GM18505 (cell line): ENCODE measurements around the gene FEZF2.

ENCODE experiments used
- ATAC-seq: cut with Tn5 transposase; IDR thresholded peaks from one replicate; pipeline ENCODE4 v1.9.1; 2021; ENCODE audit not compliant: unreplicated experiment
- POLR2A ChIP-seq: IDR thresholded peaks from 4 replicates; pipeline ENCODE4 v1.6.1; 2011; ENCODE audit warnings: borderline replicate concordance; ENCODE audit not compliant: insufficient read depth, insufficient read length; ENCODE audit errors: extremely low read depth

Gene FEZF2

DNA sequence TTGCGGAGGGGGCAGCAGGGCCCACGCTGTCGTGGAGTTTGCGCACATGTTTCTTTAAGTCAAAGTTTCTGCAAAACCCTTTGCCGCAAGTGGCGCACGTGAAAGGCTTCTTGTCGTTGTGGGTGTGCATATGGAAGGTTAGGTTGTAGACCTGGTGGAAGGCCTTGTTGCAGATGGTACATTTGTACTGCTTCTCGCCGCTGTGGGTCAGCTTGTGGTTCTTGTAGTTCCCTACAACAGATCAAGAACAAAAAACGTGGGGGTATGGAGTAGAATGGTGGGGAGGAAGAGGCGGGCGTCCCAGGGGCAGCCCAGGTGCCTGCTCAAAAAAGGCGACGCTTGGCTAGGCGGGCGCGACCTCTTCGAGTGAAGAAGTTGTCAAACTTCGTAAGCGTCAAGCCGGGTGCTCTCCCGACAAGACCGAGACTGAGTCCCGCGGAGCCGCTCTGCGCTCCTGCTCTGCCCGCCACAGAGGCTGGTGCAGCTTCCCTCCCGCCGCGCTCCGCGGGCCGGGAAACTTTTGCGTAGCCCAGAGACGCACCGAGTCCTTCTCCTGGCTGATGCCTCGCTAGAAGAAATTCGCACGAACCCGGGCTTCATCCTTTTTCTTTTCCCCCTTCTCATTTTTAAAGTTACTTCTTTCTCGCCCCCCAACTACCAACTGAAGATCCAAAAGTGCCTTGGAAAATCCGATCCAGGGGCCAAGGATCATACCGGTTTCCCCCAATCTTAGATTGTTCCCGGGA lies 3.1 kb downstream of the FEZF2 start:
- no peak for TF ChIP-seq POLR2A
- no peak for ATAC-seq

DNA sequence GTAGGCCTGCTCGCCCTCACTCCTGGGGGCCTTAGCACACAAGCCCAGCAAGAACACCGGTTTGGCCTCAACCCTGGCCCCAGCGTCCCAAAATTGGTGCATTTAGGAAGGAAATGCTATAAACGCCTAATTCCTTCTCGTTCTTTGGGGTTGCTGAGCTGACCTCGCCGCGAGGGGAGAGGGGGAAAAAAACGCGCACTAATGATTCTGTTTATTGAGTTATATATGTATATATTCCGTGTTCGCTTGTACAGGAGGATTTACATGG lies 3.9 kb downstream of the FEZF2 start:
- no peak for TF ChIP-seq POLR2A
- no peak for ATAC-seq

DNA sequence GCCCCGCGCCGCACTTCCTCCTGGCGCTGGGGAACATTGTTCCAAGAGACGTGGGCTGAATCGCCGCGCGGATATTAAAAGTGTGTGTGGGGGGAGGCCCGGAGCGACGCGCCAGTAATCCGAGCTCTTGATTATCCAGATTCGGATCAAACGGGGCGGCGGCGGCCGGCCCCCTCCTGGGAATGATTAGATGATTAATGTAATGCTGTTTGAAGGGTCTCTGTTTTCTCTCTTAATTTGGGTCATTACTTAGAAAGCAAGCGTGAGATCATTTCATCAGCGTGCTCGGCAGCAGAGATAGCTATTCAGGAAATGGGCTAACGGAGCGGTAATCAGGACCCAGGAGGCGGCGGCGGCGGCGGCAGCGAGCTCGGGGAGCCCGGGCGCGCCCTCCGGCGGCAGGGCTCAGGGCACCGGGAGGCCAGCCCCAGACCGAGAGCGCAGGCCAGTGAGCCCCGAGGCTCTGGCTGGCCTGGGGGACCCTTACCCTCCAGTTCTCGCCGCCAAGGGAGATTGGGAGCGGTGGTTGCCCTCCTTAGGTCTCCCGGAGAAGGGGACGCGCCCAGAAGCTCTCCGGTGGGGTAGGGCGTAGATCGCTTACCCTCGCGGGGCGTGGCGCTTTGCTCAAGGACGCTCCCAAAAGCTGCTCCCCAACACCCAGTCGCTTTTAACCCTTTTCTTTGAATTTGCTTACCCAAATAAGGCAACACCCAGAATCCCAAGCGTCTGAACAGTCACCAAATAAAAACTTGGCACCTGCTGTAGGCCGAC lies 4.5 kb downstream of the FEZF2 start:
- ATAC-seq: no peak
- no peak for TF ChIP-seq POLR2A

DNA sequence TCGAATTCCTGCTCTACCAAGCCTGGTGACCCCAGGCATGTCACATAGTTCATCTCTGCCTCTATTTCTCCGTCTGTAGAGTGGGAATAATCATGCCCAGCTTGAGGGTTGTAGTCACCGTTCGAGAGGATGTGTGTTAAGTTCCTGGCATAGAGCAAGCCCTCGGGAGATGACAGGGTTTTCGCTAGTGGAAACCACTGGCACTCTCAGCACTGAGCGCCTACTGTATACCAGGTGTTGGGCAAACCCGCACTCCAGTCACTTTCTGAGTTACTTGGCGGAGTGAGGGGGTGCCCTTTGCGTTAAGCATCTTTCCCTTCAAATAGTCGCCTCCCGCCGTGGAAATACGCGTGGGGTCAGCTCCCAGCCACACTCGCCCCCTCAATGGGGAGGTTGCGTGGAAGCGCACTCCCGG lies 5.1 kb downstream of the FEZF2 start:
- TF ChIP-seq POLR2A: no peak
- ATAC-seq: no peak

DNA sequence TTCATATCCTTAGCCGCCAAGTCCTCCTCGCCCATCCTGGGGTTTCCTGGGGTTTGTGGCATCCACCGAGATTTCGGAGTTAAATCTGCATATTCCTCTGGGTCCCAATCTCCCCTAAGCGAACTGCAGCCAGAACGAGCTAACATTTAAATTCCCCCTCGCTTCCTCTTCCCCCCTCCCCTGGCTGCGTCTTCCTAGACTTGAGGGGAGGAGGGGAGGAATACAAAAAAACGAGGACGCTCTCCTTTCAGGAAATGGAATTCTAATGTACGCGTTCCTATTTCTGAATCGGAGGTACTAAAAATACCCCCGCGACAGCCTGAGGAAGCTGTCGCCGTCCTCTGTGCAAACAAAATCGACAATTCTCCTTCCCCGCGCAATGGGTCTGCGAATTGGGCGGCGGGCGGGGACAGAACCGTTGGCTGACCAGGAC lies 5.6 kb downstream of the FEZF2 start:
- ATAC-seq: no peak
- TF ChIP-seq POLR2A: no peak

DNA sequence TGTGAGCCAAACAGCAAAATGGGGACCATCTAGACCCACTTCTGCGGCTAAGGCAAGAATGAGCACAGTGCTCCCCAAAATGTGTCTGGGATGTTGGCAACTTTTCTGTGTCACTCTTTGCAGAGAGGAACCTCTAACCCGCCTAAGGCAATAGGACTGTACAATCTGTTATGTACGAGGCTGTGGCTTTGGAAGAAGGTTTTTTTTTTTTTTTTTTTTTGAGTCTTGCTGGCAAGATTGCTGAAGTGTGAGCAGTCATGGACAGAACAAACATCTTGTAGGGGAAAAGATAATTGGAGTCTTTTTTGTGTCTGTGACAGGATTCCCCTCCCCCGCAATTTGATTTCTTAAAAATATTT lies 7.2 kb downstream of the FEZF2 start:
- no peak for TF ChIP-seq POLR2A
- ATAC-seq: no peak

DNA sequence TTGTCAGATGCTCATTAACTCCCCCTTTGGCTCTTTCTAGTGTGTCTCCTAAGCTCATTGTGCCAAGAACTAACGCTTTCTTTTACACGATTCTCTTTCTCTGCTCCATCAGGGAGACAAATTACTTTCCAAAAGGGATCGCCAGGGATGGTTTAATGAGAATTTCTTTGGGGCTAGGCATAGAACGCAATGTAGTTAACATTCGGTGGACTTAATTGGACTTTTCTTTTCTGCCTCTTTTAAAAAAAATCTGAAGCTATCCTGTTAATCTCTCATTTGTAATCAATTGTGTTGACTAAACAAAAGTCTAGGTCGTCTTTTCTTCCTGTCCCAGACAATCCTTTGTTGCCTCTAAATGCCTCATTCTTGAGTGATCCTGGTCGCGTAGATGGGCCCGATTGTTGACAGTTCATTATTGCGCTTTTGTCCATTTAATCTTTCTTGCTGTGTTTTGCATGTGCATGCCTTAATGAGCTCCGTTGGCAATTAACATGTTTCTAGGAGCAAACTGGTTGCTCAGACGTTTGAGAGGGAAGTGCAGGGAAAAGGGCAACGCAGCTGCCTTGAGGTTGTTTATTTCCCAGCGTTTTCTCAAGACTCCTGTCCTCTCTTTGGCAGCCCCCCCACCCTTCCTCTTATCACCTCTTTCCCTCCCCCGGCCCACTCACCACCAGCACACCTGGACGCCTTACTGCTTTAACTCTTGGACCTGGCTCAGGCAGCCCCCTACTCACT lies 7.8 kb downstream of the FEZF2 start:
- ATAC-seq: no peak
- no peak for TF ChIP-seq POLR2A

DNA sequence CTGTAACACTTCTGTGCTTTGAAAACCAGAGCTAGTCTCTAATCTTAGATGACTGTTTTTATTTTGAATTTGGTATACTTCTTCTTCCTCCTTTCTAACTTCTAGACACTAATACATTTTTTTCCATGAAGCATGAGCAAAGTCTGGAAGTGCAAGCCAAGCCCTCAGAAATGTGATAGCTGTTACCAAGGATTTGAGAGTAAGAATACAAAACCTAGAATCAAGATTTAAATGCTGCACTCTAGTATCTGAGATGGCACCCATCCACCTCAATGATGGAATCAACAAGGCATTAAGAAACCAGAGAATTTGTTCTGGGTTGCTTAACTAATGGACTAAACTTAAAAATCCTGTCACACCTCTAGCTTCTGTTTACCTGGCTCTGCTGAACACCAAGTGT lies 9.2 kb downstream of the FEZF2 start:
- no peak for ATAC-seq
- no peak for TF ChIP-seq POLR2A

DNA sequence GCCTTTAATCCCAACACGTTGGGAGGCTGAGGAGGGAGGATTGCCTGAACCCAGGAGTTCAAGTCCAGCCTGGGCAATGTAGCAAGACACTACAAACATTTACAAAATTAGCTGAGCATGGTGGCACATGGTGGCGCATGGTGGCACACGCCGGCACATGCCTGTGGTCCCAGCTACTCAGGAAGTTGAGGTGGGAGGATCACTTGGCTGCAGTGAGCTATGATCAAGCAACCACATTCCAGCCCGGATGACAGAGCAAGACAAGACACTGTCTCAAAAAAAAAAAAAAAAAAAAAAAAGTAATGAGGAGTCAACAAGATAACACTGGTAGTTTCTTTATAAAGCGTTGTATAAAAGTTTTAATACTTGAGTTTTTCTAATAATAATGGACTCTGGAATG lies 10.1 kb downstream of the FEZF2 start:
- ATAC-seq: no peak
- no peak for TF ChIP-seq POLR2A

DNA sequence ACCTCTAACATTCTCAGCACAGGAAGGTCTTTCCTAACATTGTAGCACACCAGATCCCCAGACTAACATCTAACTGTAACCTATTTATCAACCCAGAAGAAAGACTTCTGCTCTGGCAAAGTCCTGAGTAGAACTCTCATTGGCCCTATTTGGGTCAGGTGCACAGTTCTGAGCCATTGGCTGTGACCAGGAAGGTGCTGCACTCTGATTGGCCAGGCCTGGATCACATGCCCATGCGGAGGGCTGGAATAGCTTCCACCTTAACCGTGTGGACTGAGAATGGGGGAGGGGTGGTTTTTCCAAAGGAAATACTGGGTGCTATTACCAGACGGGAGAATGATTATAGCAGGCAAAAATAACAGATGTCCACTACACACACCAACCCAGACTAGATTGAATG lies 11.5 kb downstream of the FEZF2 start:
- ATAC-seq: peak; percentile 23
- TF ChIP-seq POLR2A: no peak

DNA sequence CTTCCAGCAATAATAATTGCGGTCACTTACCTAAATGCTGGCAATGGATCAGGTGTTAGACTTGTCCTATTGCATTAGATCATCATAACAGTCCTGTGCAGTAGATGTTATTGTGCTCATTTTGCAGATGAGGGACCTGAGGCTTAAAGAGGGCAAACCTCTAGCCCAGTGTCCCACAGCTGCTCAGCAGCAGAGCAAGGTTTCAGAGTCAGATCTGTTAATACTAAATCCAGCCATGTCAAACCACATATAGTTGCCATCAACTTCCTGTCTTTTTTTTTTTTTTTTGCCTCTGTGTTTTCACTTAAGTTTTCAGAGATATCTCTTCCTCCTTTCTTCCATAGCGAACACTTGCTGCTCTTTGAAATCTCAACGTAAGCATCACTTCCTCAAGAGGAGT lies 12.1 kb downstream of the FEZF2 start:
- TF ChIP-seq POLR2A: no peak
- peak; percentile 88 for ATAC-seq

DNA sequence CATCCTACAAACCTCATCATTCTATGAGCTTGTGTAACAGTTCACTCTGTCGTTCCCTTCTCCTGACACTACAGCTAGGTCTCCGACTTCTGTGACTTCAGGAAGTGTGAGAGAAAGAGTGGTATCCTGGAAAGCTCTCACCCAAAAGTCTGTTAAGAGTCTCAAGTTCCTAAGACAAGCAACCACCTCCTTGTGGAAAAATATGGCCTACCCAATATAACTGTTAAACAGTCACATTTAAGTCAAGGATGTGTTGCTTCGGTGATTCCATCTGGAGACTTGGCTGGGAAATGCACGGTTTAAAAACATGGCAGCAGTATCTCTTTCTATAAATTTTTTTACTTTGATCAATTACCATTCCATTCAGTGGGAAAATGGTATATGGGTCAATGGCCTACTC lies 13.8 kb downstream of the FEZF2 start:
- no peak for TF ChIP-seq POLR2A
- no peak for ATAC-seq

DNA sequence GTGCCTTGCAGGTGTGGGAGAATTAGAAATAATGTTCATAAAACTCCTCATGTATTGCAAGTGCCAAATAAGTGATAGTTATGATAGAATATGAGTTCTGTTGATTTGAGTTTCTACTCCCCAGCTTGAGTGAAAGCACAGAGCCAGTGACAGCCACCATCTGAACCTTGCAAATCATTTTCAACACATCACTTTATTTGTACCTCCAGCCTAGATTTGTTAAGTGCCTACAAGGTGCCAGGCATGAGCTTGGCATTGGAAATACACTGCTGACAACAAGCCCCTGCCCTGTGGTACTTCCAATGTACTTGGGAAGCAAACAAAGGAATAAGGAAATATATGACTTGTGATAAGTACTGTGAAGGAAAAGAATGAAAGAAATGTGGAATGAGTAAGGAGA lies 17.0 kb downstream of the FEZF2 start:
- TF ChIP-seq POLR2A: no peak
- ATAC-seq: no peak

DNA sequence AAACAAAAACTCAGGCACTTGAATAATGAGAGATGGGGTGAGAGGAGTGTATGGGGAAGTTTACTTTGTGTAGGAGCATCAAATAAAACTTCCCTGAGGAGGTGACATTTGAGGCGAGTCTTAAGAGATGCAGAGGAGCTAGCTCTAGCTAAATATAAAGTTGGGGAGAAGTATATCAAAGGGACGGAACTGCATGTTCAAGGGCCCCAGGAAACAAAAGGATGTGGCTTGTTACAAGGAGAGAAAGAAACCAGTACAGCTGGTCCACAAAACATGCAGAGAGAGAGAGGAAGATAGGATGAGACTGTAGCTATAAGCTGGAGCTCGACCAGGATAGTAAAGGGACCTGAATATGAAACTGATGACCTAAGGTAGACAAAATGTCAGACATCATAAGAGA lies 17.6 kb downstream of the FEZF2 start:
- ATAC-seq: no peak
- no peak for TF ChIP-seq POLR2A
